Pancreas (tissue), 10 donors: ENCODE results near the gene NUDT7. TPM values are rescaled to one million over a fixed set of nuclear protein-coding genes. Genes with fewer than 3 reads are reported as not detected.
A peak's percentile ranks its signal among the peaks of the same experiment; 100 is the strongest.

Experiments used
- ATAC-seq, 4 donors: fragments of 200-7000 bp; cut with Tn5 transposase; one replicate each; pipeline versions ENCODE4 v1.8.0 to v1.9.1; 2020; ENCODE audit warnings: mild to moderate bottlenecking in 4 of 4, moderate library complexity in 4 of 4
- DNase-seq, 6 donors: peaks; one replicate each; pipeline ENCODE4 v3.0.0-alpha.2; 2020
- FAIRE-seq: peaks from 2 replicates; lab custom pipeline; 2012; peaks lifted over from hg19 to GRCh38; lab: Jason Lieb, UNC
- H3K27ac ChIP-seq, 4 donors: fragments of 200-600 bp; sonication (generic); 1 replicate in 3 of 4; 2 replicates in 1 of 4; pipeline versions ENCODE4 v1.5.0 to v1.8.0; 2020
- H3K27me3 ChIP-seq, 4 donors: fragments of 200-600 bp; one replicate each; pipeline ENCODE4 v1.8.0; 2021
- H3K36me3 ChIP-seq, 3 donors: fragments of 200-600 bp; sonication (generic) in 1 of 3; one replicate each; pipeline versions ENCODE4 v1.5.0 to v1.8.0; 2020 to 2021
- H3K4me1 ChIP-seq, 3 donors: fragments of 200-600 bp; one replicate each; pipeline ENCODE4 v1.8.0; 2021
- H3K4me3 ChIP-seq, 4 donors: fragments of 200-600 bp; sonication (generic) in 2 of 4; one replicate each; pipeline versions ENCODE4 v1.5.0 to v1.8.0; 2020 to 2021
- H3K9me3 ChIP-seq, 4 donors: fragments of 200-600 bp; one replicate each; pipeline ENCODE4 v1.8.0; 2021
- CTCF ChIP-seq, 4 donors: fragments of 200-600 bp; sonication (generic) in 3 of 4; IDR thresholded peaks; one replicate each; pipeline versions ENCODE4 v1.5.0 to v1.8.0; 2021; ENCODE audit warnings: antibody characterized with exemption in 4 of 4
- WGBS, 2 donors: extraction: QIAGEN DNeasy Blood & Tissue Kit; methylation state at CpG; one replicate each; pipeline ENCODE4 v1.1.7; 2013; 5-methylcytosine and 5-hydroxymethylcytosine counted together
- intact Hi-C, 3 donors: fragments of 100-400 bp; cut with DNase I; formaldehyde crosslinking; loops; one replicate each; pipeline versions ENCODE4 v1.11.1 to v1.14.2; 2022
- polyA plus RNA-seq, 2 donors: library from polyadenylated mRNA; stranded (reverse); fragments of 200-250 nt; gene quantifications; one replicate each; pipeline ENCODE4 v1.2.3, GENCODE V29; 2013
- total RNA-seq, 6 donors: library from RNA; stranded (reverse); fragmentation: NEBNext Ultra II Directional in 4 of 6; extraction: Animal tissue kit (Norgen Biotek cat#: 25700) in 4 of 6; gene quantifications; one replicate each; pipeline versions ENCODE4 v1.2.1 to v1.2.4, GENCODE V29; 2021 to 2023
- donor health status: healthy with polysubstance abuse.
- donor health status: DM: no; HTN: no; CAD: no; lungs with moderate emphysema.
- donor health status: DM: no; HTN: no; CAD: no.
- donor health status: control.
- donor health status: control.
- donor health status: Bipolar disorder and iron deficiency.
- donor health status: DM: yes; HTN: yes; CAD: no.
- donor health status: DM: no; HTN: no; CAD: no.
- donor health status: DM: no; HTN: no; CAD: no.
- donor health status: DM: yes; HTN: yes; CAD: no.

NUDT7 gene
- total RNA-seq (1 to 10 TPM; 2.7 to 4.6 (median 3.4) TPM), polyA plus RNA-seq (1 to 10 TPM; 8.9 to 9.3 TPM)

- WGBS, 2 donors, result 1% methylated on average over 54 to 55 of the region's 55 CpGs
- Histone ChIP-seq H3K4me3 (peak within 1 kb of the TSS; percentile 70 to 75 (median 72)), H3K27me3 (no peaks in the 10 kb centered on the region), H3K36me3 (no peaks in the 10 kb centered on the region), H3K27ac (peak within 1 kb of the TSS; percentile 78 to 94 (median 82)), H3K9me3 (no peaks in the 10 kb centered on the region), H3K4me1 (peaks cover 0 to 3% (median 0%) of the 10 kb centered on the region in 3 donors)
- DNase-seq, result peak; percentile 98 to 100 (median 100)
- intact Hi-C loops, result no loop called here
- FAIRE-seq, result no peak
- peak; percentile 97 to 99 (median 98) for ATAC-seq
- no peak for TF ChIP-seq CTCF (IDR thresholded peaks at IDR 0.05)
Observed at GRCh38 chr16:77722309-77723107, at the start of gene NUDT7. Gene NUDT7 (plus strand): TSS chr16:77722514. CDS start chr16:77722583, 69 bp downstream.

GRCh38 chr16:77674888-77675287 lies 47.4 kb upstream of the NUDT7 start:
- no peak for TF ChIP-seq CTCF (IDR thresholded peaks at IDR 0.05)
- ATAC-seq, result no peak
- WGBS, 2 donors, result 17 to 18% methylated on average over 4 of the region's 4 CpGs

GRCh38 chr16:77675464-77676324 lies 46.6 kb upstream of the NUDT7 start:
- Histone ChIP-seq H3K4me3 (no peak overlapping the region), H3K9me3 (no peaks in the 10 kb centered on the region), H3K4me1 (no peaks in the 10 kb centered on the region), H3K36me3 (no peaks in the 10 kb centered on the region), H3K27me3 (peaks cover 0 to 7% (median 0%) of the 10 kb centered on the region in 4 donors), H3K27ac (no peak overlapping the region)
- intact Hi-C loops, result loop anchor here in 2 of 3 donors (2.0 to 5.0 kb wide), 2 partner anchors 295 to 297 kb away; no protein-coding TSS in a partner anchor
- ATAC-seq (peak; percentile 77 to 96 (median 90)), FAIRE-seq (peak; percentile 29), DNase-seq (peak in 4 of 6 donors; percentile 31 to 78 (median 34))
- WGBS, 2 donors, result 16 to 20% methylated on average over 15 of the region's 15 CpGs
- TF ChIP-seq CTCF (IDR thresholded peaks at IDR 0.05), result peak; percentile 65 to 79 (median 74)

More at GRCh38 chr16:77674888-77675287, 47.4 kb upstream of the NUDT7 start:
- no peak for DNase-seq
- Histone ChIP-seq H3K4me1 (no peaks in the 10 kb centered on the region), H3K27ac (no peak overlapping the region), H3K9me3 (no peaks in the 10 kb centered on the region), H3K4me3 (no peak overlapping the region), H3K36me3 (no peaks in the 10 kb centered on the region), H3K27me3 (peaks cover 0 to 7% (median 0%) of the 10 kb centered on the region in 4 donors)
- FAIRE-seq, result no peak
- intact Hi-C loops, result loop anchor here in 2 of 3 donors (2.0 to 5.0 kb wide), 2 partner anchors 296 to 297 kb away; no protein-coding TSS in a partner anchor

- no peaks in the 10 kb centered on the region for H3K9me3 ChIP-seq
- H3K4me3 ChIP-seq, result no peak overlapping the region
- 14 to 32% methylated on average over 4 of the region's 4 CpGs for WGBS, 2 donors
- no peak for FAIRE-seq
- no peak for DNase-seq
- no peak for ATAC-seq
- H3K27me3 ChIP-seq, result no peaks in the 10 kb centered on the region
- no peaks in the 10 kb centered on the region for H3K36me3 ChIP-seq
- H3K4me1 ChIP-seq, result no peaks in the 10 kb centered on the region
- no peak for TF ChIP-seq CTCF (IDR thresholded peaks at IDR 0.05)
- no peak overlapping the region for H3K27ac ChIP-seq
- intact Hi-C loops, result loop anchor here in 1 of 3 donors (5.0 kb wide), 1 partner anchor 295 kb away; no protein-coding TSS in a partner anchor
Observed at GRCh38 chr16:77677129-77677528, 45.2 kb upstream of the NUDT7 start.
